Measurements from ENCODE around the gene KRTAP2-3. TPM values are rescaled to one million over a fixed set of nuclear protein-coding genes. Genes with fewer than 3 reads are reported as not detected.
A peak's percentile ranks its signal among the peaks of the same experiment; 100 is the strongest.
"Not testable (repeated sequence)": the region's sequence is repeated elsewhere in the genome, so short reads cannot be mapped to it uniquely, and the experiment has no call there.

The KRTAP2-3 gene
- polyA plus RNA-seq (2013, experiment 1 of 2), result 0.08 TPM
- polyA plus RNA-seq (2013, experiment 2 of 2), result 0.20 TPM

- no peaks in the 10 kb centered on the region for H3K4me1 ChIP-seq (ENCODE audit: control insufficient read depth, low read depth, low read length)
- no peak within 1 kb of the TSS for H3K56ac ChIP-seq (ENCODE audit: low read length)
- no peaks in the 10 kb centered on the region for H3K36me3 ChIP-seq (ENCODE audit: control insufficient read depth, insufficient read depth, low read length)
- H4K5ac ChIP-seq (ENCODE audit: low read length), result no peak within 1 kb of the TSS
- H3K23ac ChIP-seq (ENCODE audit: low read length), result no peak within 1 kb of the TSS
- no peak within 1 kb of the TSS for H3K4ac ChIP-seq (ENCODE audit: low read depth, low read length)
- H3K79me2 ChIP-seq (ENCODE audit: control insufficient read depth, insufficient read depth, low read length), result no peaks in the 10 kb centered on the region
- H4K8ac ChIP-seq (ENCODE audit: low read depth, low read length), result no peak within 1 kb of the TSS
- WGBS (ENCODE audit: extremely low coverage, insufficient coverage, low lambda C conversion rate), result no CpG with 5 or more reads among the region's 6 CpGs
- H3K4me3 ChIP-seq (ENCODE audit: low read length), result no peak within 1 kb of the TSS
- H2BK5ac ChIP-seq (ENCODE audit: low read length), result no peak within 1 kb of the TSS
- no peaks in the 10 kb centered on the region for H3K79me1 ChIP-seq (ENCODE audit: low read length)
- H3K18ac ChIP-seq (ENCODE audit: low read length), result no peak within 1 kb of the TSS
- no peak within 1 kb of the TSS for H3K27ac ChIP-seq (ENCODE audit: low read depth, low read length)
- peak; percentile 64 for DNase-seq
- H3K4me2 ChIP-seq (ENCODE audit: low read length), result no peak within 1 kb of the TSS
- H3K27me3 ChIP-seq (ENCODE audit: insufficient read depth, low read length, poor library complexity), result no peaks in the 10 kb centered on the region
- H2BK15ac ChIP-seq (replicated peaks; ENCODE audit: low read depth), result no peak within 1 kb of the TSS
- no peak within 1 kb of the TSS for H2AK5ac ChIP-seq (ENCODE audit: low read length)
- H3K9ac ChIP-seq (ENCODE audit: low read length), result no peak within 1 kb of the TSS
- H2BK120ac ChIP-seq (ENCODE audit: low read depth, low read length), result no peak within 1 kb of the TSS
These were observed at the start of gene KRTAP2-3 for GRCh38 chr17:41060052-41060604. Gene KRTAP2-3 (minus strand): TSS chr17:41060114. CDS start chr17:41060050, 64 bp downstream.

DNA sequence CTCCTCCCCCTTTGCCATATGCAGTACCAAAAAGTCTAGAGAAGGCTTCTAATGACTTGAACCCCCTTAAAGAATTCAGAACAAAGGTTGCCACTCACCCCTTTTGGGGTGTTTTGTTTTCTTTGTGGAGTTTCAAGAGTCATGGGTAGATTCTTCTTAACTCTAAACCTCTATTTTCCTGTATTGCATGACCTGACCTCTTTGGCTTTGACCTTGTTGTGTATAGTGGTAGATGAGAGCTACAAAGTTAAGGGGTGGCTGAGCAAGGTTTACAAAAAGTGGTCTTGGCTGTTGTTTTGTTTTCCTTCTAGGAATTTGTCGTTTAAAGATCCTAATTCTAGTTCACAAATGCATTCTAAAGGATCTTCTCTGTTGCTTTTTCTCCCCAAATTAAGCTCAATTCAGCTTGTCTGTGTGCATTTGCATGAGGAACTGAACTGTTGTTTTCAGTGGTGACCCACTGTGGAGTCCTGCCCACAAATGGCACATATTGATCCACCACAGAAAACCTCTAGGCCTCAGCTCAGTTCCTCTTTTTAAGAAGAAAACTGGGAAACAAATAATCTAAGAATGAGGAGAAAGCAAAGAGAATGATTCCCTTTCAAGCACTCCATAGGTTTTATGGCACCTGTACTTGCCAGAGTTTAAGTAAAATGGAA lies 48.9 kb upstream of the KRTAP2-3 start:
- H3K4me3 ChIP-seq (ENCODE audit: low read length); H3K4ac ChIP-seq (ENCODE audit: low read depth, low read length); H4K5ac ChIP-seq (ENCODE audit: low read length); H3K27ac ChIP-seq (ENCODE audit: low read depth, low read length); H3K56ac ChIP-seq (ENCODE audit: low read length); H2AK5ac ChIP-seq (ENCODE audit: low read length); H3K4me2 ChIP-seq (ENCODE audit: low read length); H3K79me1 ChIP-seq (ENCODE audit: low read length); H2BK120ac ChIP-seq (ENCODE audit: low read depth, low read length); H3K27me3 ChIP-seq (ENCODE audit: insufficient read depth, low read length, poor library complexity); H2BK5ac ChIP-seq (ENCODE audit: low read length); H3K4me1 ChIP-seq (ENCODE audit: control insufficient read depth, low read depth, low read length); DNase-seq; H2BK15ac ChIP-seq (replicated peaks; ENCODE audit: low read depth); H3K36me3 ChIP-seq (ENCODE audit: control insufficient read depth, insufficient read depth, low read length); H3K79me2 ChIP-seq (ENCODE audit: control insufficient read depth, insufficient read depth, low read length); H3K9ac ChIP-seq (ENCODE audit: low read length); H3K23ac ChIP-seq (ENCODE audit: low read length); H3K18ac ChIP-seq (ENCODE audit: low read length); H4K8ac ChIP-seq (ENCODE audit: low read depth, low read length): not testable (repeated sequence)
- WGBS (ENCODE audit: extremely low coverage, insufficient coverage, low lambda C conversion rate), result no CpG with 5 or more reads among the region's 1 CpG

DNA sequence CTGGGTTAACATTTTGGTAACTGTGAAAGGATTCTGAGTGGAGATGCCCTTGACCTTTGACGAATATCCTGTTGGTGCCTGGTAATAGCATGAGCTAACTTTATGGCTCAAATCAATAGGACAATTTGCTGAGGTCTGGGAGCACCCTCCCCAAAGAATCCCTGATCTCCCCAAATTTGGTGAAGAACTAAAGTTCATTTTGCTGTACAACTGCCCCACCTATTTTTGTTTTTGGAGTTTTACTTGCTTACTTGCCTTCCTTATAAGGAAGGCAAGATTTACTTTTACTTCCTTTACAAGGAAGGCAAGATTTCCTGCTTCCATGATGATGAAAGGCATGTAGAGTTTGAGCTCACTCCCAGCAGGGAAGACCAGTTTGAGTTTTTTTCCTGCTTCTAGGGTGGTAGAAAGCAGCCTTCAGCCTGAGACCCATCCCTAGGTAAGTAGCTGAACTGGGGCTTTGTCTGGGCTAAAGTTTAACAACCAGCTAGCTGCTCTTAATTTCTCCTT lies 48.1 kb upstream of the KRTAP2-3 start:
- H3K27ac ChIP-seq (ENCODE audit: low read depth, low read length), result no peak overlapping the region
- WGBS (ENCODE audit: extremely low coverage, insufficient coverage, low lambda C conversion rate), result no CpG with 5 or more reads among the region's 1 CpG
- no peak overlapping the region for H4K8ac ChIP-seq (ENCODE audit: low read depth, low read length)
- no peak overlapping the region for H3K56ac ChIP-seq (ENCODE audit: low read length)
- no peak overlapping the region for H3K4me3 ChIP-seq (ENCODE audit: low read length)
- no peak overlapping the region for H3K4ac ChIP-seq (ENCODE audit: low read depth, low read length)
- H2BK120ac ChIP-seq (ENCODE audit: low read depth, low read length), result no peak overlapping the region
- H3K23ac ChIP-seq (ENCODE audit: low read length), result no peak overlapping the region
- H2BK15ac ChIP-seq (replicated peaks; ENCODE audit: low read depth), result no peak overlapping the region
- no peak for DNase-seq
- no peaks in the 10 kb centered on the region for H3K4me1 ChIP-seq (ENCODE audit: control insufficient read depth, low read depth, low read length)
- no peak overlapping the region for H3K4me2 ChIP-seq (ENCODE audit: low read length)
- H4K5ac ChIP-seq (ENCODE audit: low read length), result no peak overlapping the region
- no peaks in the 10 kb centered on the region for H3K79me1 ChIP-seq (ENCODE audit: low read length)
- H3K9ac ChIP-seq (ENCODE audit: low read length), result no peak overlapping the region
- no peaks in the 10 kb centered on the region for H3K36me3 ChIP-seq (ENCODE audit: control insufficient read depth, insufficient read depth, low read length)
- no peaks in the 10 kb centered on the region for H3K79me2 ChIP-seq (ENCODE audit: control insufficient read depth, insufficient read depth, low read length)
- no peaks in the 10 kb centered on the region for H3K27me3 ChIP-seq (ENCODE audit: insufficient read depth, low read length, poor library complexity)
- H2BK5ac ChIP-seq (ENCODE audit: low read length), result no peak overlapping the region
- no peak overlapping the region for H3K18ac ChIP-seq (ENCODE audit: low read length)
- H2AK5ac ChIP-seq (ENCODE audit: low read length), result no peak overlapping the region

DNA sequence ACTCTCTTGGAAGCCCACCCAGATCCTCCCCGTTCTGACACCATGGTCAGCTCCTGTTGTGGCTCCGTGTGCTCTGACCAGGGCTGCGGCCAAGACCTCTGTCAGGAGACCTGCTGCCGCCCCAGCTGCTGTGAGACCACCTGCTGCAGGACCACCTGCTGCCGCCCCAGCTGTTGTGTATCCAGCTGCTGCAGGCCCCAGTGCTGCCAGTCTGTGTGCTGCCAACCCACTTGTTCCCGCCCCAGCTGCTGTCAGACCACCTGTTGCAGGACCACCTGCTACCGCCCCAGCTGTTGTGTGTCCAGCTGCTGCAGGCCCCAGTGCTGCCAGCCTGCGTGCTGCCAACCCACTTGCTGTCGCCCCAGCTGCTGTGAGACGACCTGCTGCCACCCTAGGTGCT lies 45.4 kb upstream of the KRTAP2-3 start, which contains the start of gene KRTAP4-9:
TSS of gene KRTAP4-9 (plus strand) at position 43 of the 400 bp plus-strand sequence. CDS start at position 43, 0 bp downstream.
- DNase-seq, result not testable (repeated sequence)

GRCh38 chr17:41104386-41105038 lies 44.6 kb upstream of the KRTAP2-3 start:
- not testable (repeated sequence) for H3K4me3 ChIP-seq (ENCODE audit: low read length); H3K4me1 ChIP-seq (ENCODE audit: control insufficient read depth, low read depth, low read length); H4K5ac ChIP-seq (ENCODE audit: low read length); H2BK120ac ChIP-seq (ENCODE audit: low read depth, low read length); H3K4ac ChIP-seq (ENCODE audit: low read depth, low read length); H3K79me2 ChIP-seq (ENCODE audit: control insufficient read depth, insufficient read depth, low read length); H3K18ac ChIP-seq (ENCODE audit: low read length); H2BK5ac ChIP-seq (ENCODE audit: low read length); H3K4me2 ChIP-seq (ENCODE audit: low read length); H3K36me3 ChIP-seq (ENCODE audit: control insufficient read depth, insufficient read depth, low read length); H3K27me3 ChIP-seq (ENCODE audit: insufficient read depth, low read length, poor library complexity); H2AK5ac ChIP-seq (ENCODE audit: low read length); H2BK15ac ChIP-seq (replicated peaks; ENCODE audit: low read depth); H3K56ac ChIP-seq (ENCODE audit: low read length); H3K23ac ChIP-seq (ENCODE audit: low read length); H4K8ac ChIP-seq (ENCODE audit: low read depth, low read length); H3K79me1 ChIP-seq (ENCODE audit: low read length); DNase-seq; H3K9ac ChIP-seq (ENCODE audit: low read length); H3K27ac ChIP-seq (ENCODE audit: low read depth, low read length)
- no CpG with 5 or more reads among the region's 2 CpGs for WGBS (ENCODE audit: extremely low coverage, insufficient coverage, low lambda C conversion rate)

More for the DNA sequence above, 45.4 kb upstream of the KRTAP2-3 start, which contains the start of gene KRTAP4-9:
- not testable (repeated sequence) for H2BK120ac ChIP-seq (ENCODE audit: low read depth, low read length); H3K27me3 ChIP-seq (ENCODE audit: insufficient read depth, low read length, poor library complexity); H3K27ac ChIP-seq (ENCODE audit: low read depth, low read length); H3K4me2 ChIP-seq (ENCODE audit: low read length); H3K23ac ChIP-seq (ENCODE audit: low read length); H2AK5ac ChIP-seq (ENCODE audit: low read length); H3K79me2 ChIP-seq (ENCODE audit: control insufficient read depth, insufficient read depth, low read length); H3K9ac ChIP-seq (ENCODE audit: low read length); H4K5ac ChIP-seq (ENCODE audit: low read length); H3K4me3 ChIP-seq (ENCODE audit: low read length); H2BK5ac ChIP-seq (ENCODE audit: low read length); H3K4ac ChIP-seq (ENCODE audit: low read depth, low read length); H3K18ac ChIP-seq (ENCODE audit: low read length); H3K36me3 ChIP-seq (ENCODE audit: control insufficient read depth, insufficient read depth, low read length); H2BK15ac ChIP-seq (replicated peaks; ENCODE audit: low read depth); H4K8ac ChIP-seq (ENCODE audit: low read depth, low read length); H3K4me1 ChIP-seq (ENCODE audit: control insufficient read depth, low read depth, low read length); H3K56ac ChIP-seq (ENCODE audit: low read length); H3K79me1 ChIP-seq (ENCODE audit: low read length)
- no CpG with 5 or more reads among the region's 10 CpGs for WGBS (ENCODE audit: extremely low coverage, insufficient coverage, low lambda C conversion rate)

Measured in mesendoderm (in vitro differentiated cells).